GM19397 (cell line): Measurements from ENCODE around the gene ACOXL.
"Not testable (repeated sequence)": the region's sequence is repeated elsewhere in the genome, so short reads cannot be mapped to it uniquely, and the experiment has no call there.

ENCODE experiments used
- ATAC-seq: cut with Tn5 transposase; IDR thresholded peaks from one replicate; pipeline ENCODE4 v1.9.1; 2021; ENCODE audit warnings: mild to moderate bottlenecking, moderate library complexity; ENCODE audit not compliant: unreplicated experiment

Gene ACOXL

DNA sequence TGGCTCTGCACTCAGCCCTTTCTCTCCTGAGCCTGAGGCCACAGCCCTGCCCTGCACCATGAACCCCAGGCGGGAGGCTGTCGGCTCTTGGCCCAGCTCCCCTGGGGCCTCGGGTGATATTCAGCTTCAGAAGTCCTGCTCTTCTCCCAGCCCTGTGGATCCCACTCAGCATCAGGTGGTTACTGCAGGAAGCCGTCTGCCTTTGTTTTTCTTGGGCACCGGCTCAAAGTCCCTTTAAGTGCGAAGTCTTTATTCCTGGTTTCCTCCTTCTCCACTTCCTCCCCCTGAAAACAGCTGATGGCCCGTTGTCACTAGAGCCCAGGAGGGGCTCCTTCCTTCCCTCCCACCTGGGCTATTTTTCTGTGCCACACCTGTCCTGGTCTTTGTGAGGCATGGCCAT is 226.8 kb downstream of the ACOXL start:
- no peak for ATAC-seq

DNA sequence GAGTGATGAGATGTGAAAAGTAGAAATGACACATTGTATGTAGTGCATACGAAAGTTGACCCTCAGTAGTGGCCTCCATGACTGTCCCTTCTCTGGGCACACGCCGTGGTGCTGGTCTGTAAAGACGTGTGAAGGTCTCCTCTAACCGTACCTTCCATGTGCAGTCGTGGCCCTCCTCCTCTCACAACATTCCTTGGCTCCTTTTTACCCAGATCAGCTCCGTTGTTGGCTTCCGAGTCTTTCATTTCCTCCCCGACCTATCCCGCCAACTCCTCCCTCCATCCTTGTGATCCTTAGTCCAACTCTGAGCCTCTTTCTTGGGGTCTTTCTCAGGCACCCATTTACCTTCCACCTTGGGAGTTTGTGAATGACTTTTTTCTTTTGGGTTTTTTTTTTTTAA is 227.9 kb downstream of the ACOXL start:
- no peak for ATAC-seq

GRCh38 chr2:110960954-110961353 is 228.6 kb downstream of the ACOXL start:
- ATAC-seq: no peak

- not testable (repeated sequence) for ATAC-seq
Measured at GRCh38 chr2:110961643-110962042, 229.3 kb downstream of the ACOXL start.

DNA sequence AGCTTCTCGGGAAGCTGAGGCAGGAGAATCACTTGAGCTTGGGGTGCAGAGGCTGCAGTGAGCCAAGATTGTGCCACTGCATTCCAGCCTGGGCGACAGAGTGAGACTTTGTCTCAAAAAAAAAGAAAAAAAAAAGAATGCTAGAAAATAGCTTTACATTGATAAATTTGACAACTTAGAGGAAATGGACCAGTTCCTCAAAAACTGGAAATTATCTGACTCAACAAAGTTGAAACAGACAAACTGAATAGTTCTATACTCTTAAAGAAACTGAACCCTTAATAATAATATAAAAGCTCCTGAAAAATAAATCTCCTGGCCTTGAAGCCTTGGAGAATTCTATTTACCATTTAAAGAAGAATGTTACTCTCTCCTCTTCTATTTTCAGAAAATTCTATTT is 237.3 kb downstream of the ACOXL start:
- ATAC-seq: no peak

DNA sequence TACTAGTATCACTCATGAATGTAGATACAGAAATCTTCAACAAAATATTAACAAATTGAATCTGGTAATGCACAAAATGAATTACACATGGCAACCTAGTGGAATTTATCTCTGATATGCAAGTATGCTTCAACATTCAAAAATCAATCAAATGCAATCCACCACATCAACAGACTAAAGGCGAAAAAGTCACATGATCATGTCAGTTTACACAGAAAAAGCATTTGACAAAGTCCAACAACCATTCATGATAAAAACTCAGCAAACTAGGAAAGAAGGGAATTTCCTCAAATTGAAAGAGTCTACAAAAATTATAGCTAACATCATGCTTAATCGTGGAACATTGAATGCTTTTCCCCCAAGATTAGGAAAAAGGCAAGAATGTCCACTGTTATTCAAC is 237.8 kb downstream of the ACOXL start:
- ATAC-seq: no peak

- ATAC-seq: no peak
Measured at GRCh38 chr2:110971811-110972210, 239.4 kb downstream of the ACOXL start.

DNA sequence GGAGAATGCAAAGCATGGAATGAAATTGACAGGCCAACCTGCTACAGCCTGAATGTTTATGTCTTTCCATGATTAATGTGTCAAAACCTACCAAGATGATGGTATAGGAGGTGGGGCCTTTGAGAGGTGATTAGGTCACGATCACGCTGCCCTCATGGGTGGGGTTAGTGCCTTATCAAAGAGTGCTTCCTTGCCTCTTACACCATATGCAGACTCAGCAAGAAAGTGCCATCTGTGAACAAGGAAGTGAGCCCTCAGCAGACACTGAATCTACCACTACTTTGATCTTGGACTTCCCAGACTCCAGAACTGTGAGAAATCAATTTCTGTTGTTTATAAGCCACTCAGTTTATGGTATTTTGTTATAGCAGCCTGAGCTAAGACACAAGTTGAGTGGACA is 240.9 kb downstream of the ACOXL start:
- ATAC-seq: no peak

- ATAC-seq: no peak
Measured at GRCh38 chr2:110977403-110977802, 245.0 kb downstream of the ACOXL start.

DNA sequence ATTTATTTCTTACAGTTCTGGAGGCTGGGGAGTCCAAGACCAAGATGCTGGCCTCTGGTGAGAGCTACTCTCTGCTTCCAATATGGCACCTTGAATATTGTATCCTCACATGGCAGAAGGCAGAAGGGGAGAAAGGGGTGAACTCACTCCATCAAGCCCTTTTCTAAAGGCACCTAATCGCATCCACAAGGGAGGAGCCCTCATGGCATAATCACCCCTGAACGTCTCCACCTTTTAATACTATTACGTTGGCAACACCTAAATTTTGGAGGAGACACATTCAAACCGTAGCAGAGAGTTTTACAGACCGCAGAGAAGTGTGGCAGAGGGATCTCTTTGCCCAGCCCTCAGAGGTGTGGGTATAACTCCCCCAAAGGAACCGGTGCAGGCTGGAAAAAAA is 245.8 kb downstream of the ACOXL start:
- ATAC-seq: no peak

DNA sequence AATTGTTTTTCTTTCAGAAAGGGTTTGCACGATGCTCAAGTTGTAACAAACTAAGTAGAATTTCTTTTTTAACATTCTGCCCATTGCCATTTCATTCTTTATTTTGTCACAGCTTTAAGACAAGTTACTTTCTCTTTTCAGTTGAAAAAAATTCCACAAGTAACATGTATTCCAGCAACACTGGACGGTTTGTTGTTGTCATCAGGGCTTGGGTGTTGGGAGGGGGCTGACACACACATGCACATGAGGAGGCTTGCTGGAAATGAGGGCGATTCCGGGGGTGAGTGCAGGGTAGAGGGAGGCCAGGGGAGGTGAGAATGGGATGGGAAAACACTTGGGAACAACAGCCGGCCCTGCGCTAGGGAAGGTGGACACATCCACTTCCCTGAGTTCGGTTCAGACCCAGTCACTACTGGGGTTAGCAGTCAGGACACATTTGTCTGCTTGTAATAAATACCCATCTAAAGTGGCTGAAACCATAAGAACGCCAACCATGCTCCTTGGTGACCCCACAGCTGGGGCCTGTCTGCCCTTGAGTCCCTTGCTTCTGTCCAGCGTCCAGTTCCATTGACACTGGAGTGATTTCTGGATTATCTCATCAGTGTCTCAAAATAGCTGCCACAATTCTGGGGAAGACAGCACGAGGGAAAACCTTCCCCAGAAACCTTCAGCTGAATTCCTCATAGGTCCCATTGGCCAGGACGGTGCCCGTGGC is 246.5 kb downstream of the ACOXL start:
- ATAC-seq: no peak

DNA sequence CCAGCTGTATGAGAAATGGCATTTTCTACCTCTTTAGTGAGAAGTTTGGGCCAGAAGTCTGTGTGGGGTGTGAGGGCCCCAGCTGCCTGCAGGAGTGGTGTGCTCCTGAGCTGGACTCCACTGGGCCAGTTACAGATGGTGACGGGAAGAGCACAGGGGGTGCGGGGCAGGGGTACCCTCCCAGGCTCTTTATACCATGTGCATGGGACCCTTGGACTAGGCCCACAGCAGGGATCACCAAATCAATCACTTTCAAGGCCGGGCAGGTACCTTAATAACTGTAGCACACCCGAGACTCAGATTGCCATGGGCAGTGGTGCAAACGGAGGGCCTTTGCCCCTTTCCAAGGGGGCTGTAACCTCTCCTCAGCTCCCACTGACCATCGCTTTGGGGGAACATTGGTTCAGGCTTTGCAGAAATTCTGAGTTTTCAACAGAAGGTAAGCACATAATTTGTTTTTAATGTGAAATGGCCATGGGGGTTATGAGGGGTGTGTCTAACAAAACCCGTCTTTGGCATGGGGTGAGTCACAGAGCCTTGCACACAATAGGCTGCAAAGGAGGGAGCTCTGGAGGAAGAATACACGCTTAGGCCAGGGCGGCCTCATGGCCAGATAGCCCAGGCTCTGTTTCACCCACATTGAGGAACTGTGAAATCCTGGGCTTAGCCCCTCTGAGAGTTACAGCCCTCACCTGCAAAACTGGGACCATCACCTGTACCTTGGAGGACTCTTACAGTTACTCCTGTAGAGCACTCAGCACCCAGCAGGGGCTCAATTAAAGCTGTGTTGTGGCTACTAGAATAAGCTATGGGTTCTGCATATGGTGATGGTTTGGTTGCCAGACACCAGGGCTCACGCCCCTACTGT is 247.3 kb downstream of the ACOXL start:
- no peak for ATAC-seq

GRCh38 chr2:110980339-110981062 is 248.1 kb downstream of the ACOXL start:
- ATAC-seq: no peak

- ATAC-seq: no peak
Measured at GRCh38 chr2:110983133-110983532, 250.8 kb downstream of the ACOXL start.

DNA sequence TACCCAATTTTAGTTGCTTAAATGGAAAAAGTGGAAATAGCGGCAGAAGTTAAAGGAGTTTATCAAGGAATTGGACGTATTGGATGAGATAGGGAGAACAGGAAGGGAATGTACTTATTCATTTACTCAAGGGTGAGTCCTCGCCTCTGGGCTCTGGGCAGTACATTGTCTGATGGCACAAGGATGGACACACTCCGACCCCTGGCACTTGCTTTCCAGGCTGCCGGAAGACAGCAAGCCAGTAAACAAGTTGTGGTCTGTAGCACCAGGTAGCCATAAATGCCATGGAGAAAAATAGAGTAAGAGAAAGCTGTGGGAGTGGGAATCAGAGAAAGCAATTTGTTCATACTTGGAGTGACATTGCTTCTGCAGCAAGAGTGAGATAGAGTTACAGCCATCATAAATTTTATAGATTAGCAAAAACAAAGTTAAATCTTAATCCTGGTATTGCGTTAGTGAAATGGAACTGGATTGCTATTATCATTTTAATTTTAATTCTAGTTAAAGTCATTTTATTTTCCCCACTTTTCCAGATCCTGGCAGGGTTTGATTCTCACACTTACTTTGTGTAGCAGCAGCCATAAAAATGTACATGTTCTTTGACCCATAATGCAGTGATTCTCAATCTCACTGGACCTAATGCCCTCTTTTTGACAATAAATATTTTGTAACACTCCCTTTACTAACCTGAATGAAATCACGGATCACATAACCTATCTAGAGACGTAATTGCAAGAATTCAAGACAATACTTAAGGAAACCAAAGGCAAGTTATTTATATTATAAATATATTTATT is 252.5 kb downstream of the ACOXL start:
- ATAC-seq: no peak

DNA sequence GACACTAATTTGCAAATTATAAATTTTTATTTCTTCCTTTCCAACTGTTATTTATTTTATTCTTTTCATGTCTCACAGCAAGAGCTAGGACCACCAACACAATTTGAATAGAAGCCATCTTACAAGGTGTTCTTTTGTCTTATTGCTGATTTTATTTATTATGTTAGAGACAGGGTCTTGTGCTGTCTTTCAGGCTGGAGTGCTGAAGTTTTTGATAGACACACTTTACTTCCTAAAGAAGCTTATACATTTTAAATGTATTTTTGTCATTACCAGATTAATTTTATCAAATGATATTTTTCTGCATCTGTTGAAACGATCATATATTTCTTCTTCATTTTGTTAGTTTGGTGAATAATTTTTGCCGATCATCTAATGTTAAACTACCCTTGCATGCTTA is 258.1 kb downstream of the ACOXL start:
- no peak for ATAC-seq

- ATAC-seq: no peak
Measured at GRCh38 chr2:110991911-110992310, 259.5 kb downstream of the ACOXL start.

GRCh38 chr2:110992886-110993285 is 260.5 kb downstream of the ACOXL start:
- no peak for ATAC-seq

GRCh38 chr2:110993557-110994231 is 261.3 kb downstream of the ACOXL start:
- no peak for ATAC-seq

- ATAC-seq: no peak
Measured at GRCh38 chr2:110994250-110994961, 262.0 kb downstream of the ACOXL start.
